Medulla oblongata (tissue), 1 donor: Measurements from ENCODE around the gene BCAS3.
"Not testable (repeated sequence)": the region's sequence is repeated elsewhere in the genome, so short reads cannot be mapped to it uniquely, and the experiment has no call there.

Experiments used
- DNase-seq: peaks from one replicate; pipeline ENCODE4 v3.0.0-alpha.2; 2015; ENCODE audit errors: extremely low spot score

Gene BCAS3

GRCh38 chr17:61422116-61422799 is 744.6 kb downstream of the BCAS3 start:
- DNase-seq, result no peak

GRCh38 chr17:61422869-61423268 is 745.2 kb downstream of the BCAS3 start:
- DNase-seq, result no peak

GRCh38 chr17:61423967-61424649 is 746.5 kb downstream of the BCAS3 start:
- no peak for DNase-seq

- DNase-seq, result no peak
Measured at GRCh38 chr17:61425682-61426481, 748.2 kb downstream of the BCAS3 start.

GRCh38 chr17:61426482-61427304 is 749.0 kb downstream of the BCAS3 start:
- no peak for DNase-seq

GRCh38 chr17:61427567-61427966 is 749.9 kb downstream of the BCAS3 start:
- DNase-seq, result no peak

- no peak for DNase-seq
Measured at GRCh38 chr17:61429274-61429673, 751.6 kb downstream of the BCAS3 start.

GRCh38 chr17:61429831-61430230 is 752.2 kb downstream of the BCAS3 start:
- DNase-seq, result not testable (repeated sequence)

- no peak for DNase-seq
Measured at GRCh38 chr17:61431594-61432311, 754.1 kb downstream of the BCAS3 start.

- no peak for DNase-seq
Measured at GRCh38 chr17:61436273-61436672, 758.6 kb downstream of the BCAS3 start.

- DNase-seq, result no peak
Measured at GRCh38 chr17:61436995-61437704, 759.5 kb downstream of the BCAS3 start.

GRCh38 chr17:61440697-61441096 is 763.0 kb downstream of the BCAS3 start:
- DNase-seq, result no peak

- DNase-seq, result not testable (repeated sequence)
Measured at GRCh38 chr17:61441507-61441906, 763.9 kb downstream of the BCAS3 start.

GRCh38 chr17:61442136-61442775 is 764.6 kb downstream of the BCAS3 start:
- no peak for DNase-seq
